SK-N-SH (cell line): ENCODE data around the gene SLC12A7. TPM values are rescaled to one million over a fixed set of nuclear protein-coding genes. Genes with fewer than 3 reads are reported as not detected.

ENCODE experiments used
- CTCF ChIA-PET: fragments of 300-600, 350-600 bp; formaldehyde crosslinking; extraction: SDS; loops from one replicate; lab custom pipeline; 2021; lab: Yijun Ruan, JAX
- POLR2A ChIA-PET: fragments of 350-600 bp; sonication (Branson Sonifier 250); formaldehyde crosslinking; extraction: SDS; loops from one replicate; lab custom pipeline; 2020; ENCODE audit warnings: antibody characterized with exemption, inconsistent platforms; lab: Yijun Ruan, JAX
- DNase-seq: peaks from one replicate; pipeline ENCODE4 v3.0.0; 2012
- H2AFZ ChIP-seq: fragments of 200-600 bp; sonication (generic); 2 replicates; pipeline ENCODE4 v1.8.1; 2016; ENCODE audit warnings: antibody characterized with exemption, mild to moderate bottlenecking, low read depth
- H3F3A ChIP-seq: fragments of 200-600 bp; sonication (generic); replicated peaks from 2 replicates; pipeline ENCODE3; 2016; ENCODE audit warnings: antibody characterized with exemption, mild to moderate bottlenecking; ENCODE audit not compliant: insufficient read depth
- H3K27ac ChIP-seq, 2 experiments: fragments of 200-500 bp in 1 of 2; fragments of 200-600 bp in 1 of 2; sonication (Bioruptor generic) in 1 of 2; sonication (generic), shearing (Covaris generic) in 1 of 2; 2 replicates each; pipeline versions ENCODE4 v1.5.1 to v1.6.1; 2014 to 2016; ENCODE audit warnings: low read depth in 2 of 2, inconsistent platforms in 1 of 2, low read length in 1 of 2, mild to moderate bottlenecking in 1 of 2, mixed read lengths in 1 of 2
- H3K27me3 ChIP-seq: fragments of 200-600 bp; sonication (generic), shearing (Covaris generic); 2 replicates; pipeline ENCODE4 v1.6.1; 2016; ENCODE audit warnings: mixed run types; ENCODE audit not compliant: insufficient read depth
- H3K36me3 ChIP-seq, 2 experiments: fragments of 200-500 bp in 1 of 2; fragments of 200-600 bp in 1 of 2; sonication (Bioruptor generic) in 1 of 2; sonication (generic) in 1 of 2; replicated peaks in 1 of 2; 2 replicates each; pipeline versions ENCODE3 to v1.5.1; 2014 to 2016; ENCODE audit warnings: low read length in 1 of 2, mild to moderate bottlenecking in 1 of 2; ENCODE audit not compliant: insufficient read depth in 2 of 2, control insufficient read depth in 1 of 2
- H3K4me1 ChIP-seq, 2 experiments: fragments of 200-500 bp in 1 of 2; fragments of 200-600 bp in 1 of 2; sonication (Bioruptor generic) in 1 of 2; sonication (generic), shearing (Covaris generic) in 1 of 2; 2 replicates each; pipeline versions ENCODE4 v1.5.1 to v1.6.1; 2014 to 2016; ENCODE audit warnings: low read depth in 1 of 2, low read length in 1 of 2, mixed run types in 1 of 2; ENCODE audit not compliant: insufficient read depth in 2 of 2, control insufficient read depth in 1 of 2
- H3K4me2 ChIP-seq: fragments of 200-600 bp; sonication (generic), shearing (Covaris generic); 2 replicates; pipeline ENCODE4 v1.6.1; 2017; ENCODE audit warnings: mixed run types
- H3K4me3 ChIP-seq, 2 experiments: fragments of 200-500 bp in 1 of 2; fragments of 200-600 bp in 1 of 2; sonication (Bioruptor generic) in 1 of 2; sonication (generic), shearing (Covaris generic) in 1 of 2; 2 replicates each; pipeline versions ENCODE4 v1.5.1 to v1.8.1; 2014 to 2016; ENCODE audit warnings: low read depth in 2 of 2, inconsistent platforms in 1 of 2, low read length in 1 of 2, mild to moderate bottlenecking in 1 of 2, mixed read lengths in 1 of 2, moderate library complexity in 1 of 2
- H3K79me2 ChIP-seq: fragments of 200-600 bp; sonication (generic); 2 replicates; pipeline ENCODE4 v1.8.1; 2017; ENCODE audit warnings: mild to moderate bottlenecking; ENCODE audit not compliant: insufficient read depth
- H3K9ac ChIP-seq: fragments of 200-600 bp; sonication (generic); 2 replicates; pipeline ENCODE4 v1.6.1; 2017; ENCODE audit warnings: mixed run types
- H3K9me2 ChIP-seq: fragments of 200-600 bp; sonication (generic); 2 replicates; pipeline ENCODE4 v1.6.1; 2017; ENCODE audit warnings: mixed run types
- H3K9me3 ChIP-seq: fragments of 200-600 bp; sonication (generic); 2 replicates; pipeline ENCODE4 v1.6.1; 2017; ENCODE audit warnings: mixed run types, mild to moderate bottlenecking, moderate library complexity
- H4K20me1 ChIP-seq: fragments of 200-600 bp; sonication (generic); 2 replicates; pipeline ENCODE4 v1.6.1; 2017; ENCODE audit warnings: mild to moderate bottlenecking, mixed run types; ENCODE audit not compliant: insufficient read depth
- CHD2 ChIP-seq: fragments of 150-350 bp; IDR thresholded peaks from 2 replicates; pipeline ENCODE4 v1.6.1; 2018; ENCODE audit warnings: low read length; ENCODE audit not compliant: partially characterized antibody
- EP300 ChIP-seq, 2 experiments: IDR thresholded peaks; 2 replicates each; pipeline versions ENCODE4 v1.4.0 to v1.6.1; 2012; ENCODE audit warnings: borderline replicate concordance in 1 of 2, low read depth in 1 of 2, low read length in 1 of 2
- EZH2phosphoT487 ChIP-seq: fragments of 200-600 bp; sonication (generic); IDR thresholded peaks from 2 replicates; pipeline ENCODE4 v1.6.1; 2017; ENCODE audit warnings: low read depth, mixed run types, mild to moderate bottlenecking, antibody characterized with exemption, moderate library complexity, borderline replicate concordance
- FOXM1 ChIP-seq: IDR thresholded peaks from 2 replicates; pipeline ENCODE4 v1.4.0; 2012; ENCODE audit warnings: low read depth, mild to moderate bottlenecking
- MEF2A ChIP-seq: IDR thresholded peaks from 2 replicates; pipeline ENCODE4 v1.4.0; 2012; ENCODE audit warnings: low read depth, borderline replicate concordance
- MXI1 ChIP-seq: IDR thresholded peaks from 2 replicates; pipeline ENCODE4 v1.6.1; 2012; ENCODE audit warnings: mild to moderate bottlenecking, low read depth, low read length, improper control_type of control experiment
- NFIC ChIP-seq: IDR thresholded peaks from 2 replicates; pipeline ENCODE4 v1.4.0; 2012; ENCODE audit warnings: borderline replicate concordance
- POLR2AphosphoS5 ChIP-seq: IDR thresholded peaks from 2 replicates; pipeline ENCODE4 v1.6.1; 2012; ENCODE audit warnings: low read depth, low read length
- RAD21 ChIP-seq: IDR thresholded peaks from 2 replicates; pipeline ENCODE4 v1.6.1; 2012; ENCODE audit warnings: mild to moderate bottlenecking, low read length
- RFX5 ChIP-seq: IDR thresholded peaks from 2 replicates; pipeline ENCODE4 v1.6.1; 2012; ENCODE audit warnings: mild to moderate bottlenecking, improper control_type of control experiment, low read length
- RXRA ChIP-seq: IDR thresholded peaks from 2 replicates; pipeline ENCODE4 v1.4.0; 2012; ENCODE audit warnings: low read depth, mild to moderate bottlenecking, borderline replicate concordance
- SIN3A ChIP-seq: IDR thresholded peaks from 2 replicates; pipeline ENCODE4 v1.6.1; 2012; ENCODE audit warnings: low read depth, mild to moderate bottlenecking, low read length, moderate library complexity, borderline replicate concordance
- SMC3 ChIP-seq: IDR thresholded peaks from 2 replicates; pipeline ENCODE4 v1.6.1; 2012; ENCODE audit warnings: low read depth, low read length, improper control_type of control experiment
- TEAD4 ChIP-seq: IDR thresholded peaks from 2 replicates; pipeline ENCODE4 v1.4.0; 2012; ENCODE audit warnings: mild to moderate bottlenecking, borderline replicate concordance; ENCODE audit not compliant: insufficient read depth
- WGBS: methylation state at CpG from one replicate; pipeline ENCODE4 v1.1.6; 2017; ENCODE audit warnings: low lambda C conversion rate; 5-methylcytosine and 5-hydroxymethylcytosine counted together
- polyA plus RNA-seq, 3 experiments: library from polyadenylated mRNA; depleted of rRNA; stranded (reverse); fragments of >200 nt; gene quantifications; 2 replicates each; pipeline ENCODE4 v1.2.3, GENCODE V29; 2012
- TF ChIP-seq, protein P1 (sequence below): IDR thresholded peaks from 2 replicates; pipeline ENCODE4 v1.4.0; 2012; ENCODE audit warnings: low read depth
- TF ChIP-seq, protein P2 (sequence below): IDR thresholded peaks from 2 replicates; pipeline ENCODE4 v1.6.1; 2012; ENCODE audit warnings: mild to moderate bottlenecking, low read depth, low read length, moderate library complexity

SLC12A7 gene
- polyA plus RNA-seq, 1 of the 3 experiments (the other 2 are of a cell fraction), result 2.6 TPM

DNA sequence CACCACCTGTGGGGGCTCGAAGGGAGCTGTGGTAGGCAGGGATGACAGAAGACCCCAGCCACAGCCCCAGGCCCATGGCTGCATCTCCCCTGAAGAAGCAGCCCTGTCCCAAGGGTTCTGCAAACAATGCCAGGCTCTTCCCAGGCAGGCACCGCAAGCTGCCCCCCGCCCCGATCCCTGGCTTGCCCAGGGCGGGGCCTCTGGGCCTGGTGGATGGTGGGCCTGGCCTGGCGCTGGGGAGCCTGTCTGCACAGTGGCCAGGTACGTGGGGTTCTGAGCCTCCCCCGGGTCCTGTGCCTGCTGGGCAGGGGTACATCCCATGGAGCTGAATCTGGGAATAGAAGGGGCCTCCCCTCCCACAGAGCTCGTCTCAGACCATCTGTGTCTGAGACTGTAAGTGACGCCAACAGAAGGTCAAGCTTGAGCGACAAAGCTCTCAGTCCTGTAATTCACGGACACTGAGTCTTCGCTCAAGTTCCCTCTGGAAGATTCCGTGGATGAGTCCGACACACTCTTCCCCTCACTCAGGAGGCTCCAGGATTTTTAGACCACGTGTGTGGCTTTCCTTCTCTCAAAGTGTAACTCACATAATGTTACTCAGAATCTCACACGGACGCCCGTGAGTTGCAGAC is 4.4 kb upstream of the SLC12A7 start:
- no peaks in the 10 kb centered on the region for H3K9me2 ChIP-seq
- no peak for DNase-seq
- H3F3A ChIP-seq, result no peaks in the 10 kb centered on the region
- peaks cover 0 to 19% of the 10 kb centered on the region in 2 experiments; a peak in 2 of 4 replicates for H3K4me1 ChIP-seq
- H3K36me3 ChIP-seq, result no peaks in the 10 kb centered on the region
- POLR2A ChIA-PET, result no interaction called here
- H3K9ac ChIP-seq, result no peak overlapping the region
- H3K9me3 ChIP-seq, result no peaks in the 10 kb centered on the region
- no peaks in the 10 kb centered on the region for H3K79me2 ChIP-seq
- no peak overlapping the region for H2AFZ ChIP-seq
- CTCF ChIA-PET, result interaction anchor here (0.7 to 2.1 kb wide), 2 partner anchors 24 to 57 kb away, joined by 3 to 6 read pairs; no protein-coding TSS in a partner anchor
- no peak overlapping the region for H3K4me3 ChIP-seq
- no peak overlapping the region for H3K27ac ChIP-seq
- H3K27me3 ChIP-seq, result no peaks in the 10 kb centered on the region
- 73% methylated on average over 9 of the region's 19 CpGs for WGBS
- TF ChIP-seq MXI1 (no peak), RAD21 (no peak), POLR2AphosphoS5 (no peak), TEAD4 (no peak), EZH2phosphoT487 (no peak), CHD2 (no peak), EP300 (IDR thresholded peaks at IDR 0.05; ENCODE audit: borderline replicate concordance in 1 of 2, low read depth in 1 of 2, low read length in 1 of 2) (no peak), FOXM1 (no peak), RXRA (no peak), MEF2A (no peak), RFX5 (no peak), NFIC (no peak), SIN3A (no peak), SMC3 (no peak)
- TF ChIP-seq, protein P1, sequence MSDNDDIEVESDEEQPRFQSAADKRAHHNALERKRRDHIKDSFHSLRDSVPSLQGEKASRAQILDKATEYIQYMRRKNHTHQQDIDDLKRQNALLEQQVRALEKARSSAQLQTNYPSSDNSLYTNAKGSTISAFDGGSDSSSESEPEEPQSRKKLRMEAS, result no peak
- TF ChIP-seq, protein P2, sequence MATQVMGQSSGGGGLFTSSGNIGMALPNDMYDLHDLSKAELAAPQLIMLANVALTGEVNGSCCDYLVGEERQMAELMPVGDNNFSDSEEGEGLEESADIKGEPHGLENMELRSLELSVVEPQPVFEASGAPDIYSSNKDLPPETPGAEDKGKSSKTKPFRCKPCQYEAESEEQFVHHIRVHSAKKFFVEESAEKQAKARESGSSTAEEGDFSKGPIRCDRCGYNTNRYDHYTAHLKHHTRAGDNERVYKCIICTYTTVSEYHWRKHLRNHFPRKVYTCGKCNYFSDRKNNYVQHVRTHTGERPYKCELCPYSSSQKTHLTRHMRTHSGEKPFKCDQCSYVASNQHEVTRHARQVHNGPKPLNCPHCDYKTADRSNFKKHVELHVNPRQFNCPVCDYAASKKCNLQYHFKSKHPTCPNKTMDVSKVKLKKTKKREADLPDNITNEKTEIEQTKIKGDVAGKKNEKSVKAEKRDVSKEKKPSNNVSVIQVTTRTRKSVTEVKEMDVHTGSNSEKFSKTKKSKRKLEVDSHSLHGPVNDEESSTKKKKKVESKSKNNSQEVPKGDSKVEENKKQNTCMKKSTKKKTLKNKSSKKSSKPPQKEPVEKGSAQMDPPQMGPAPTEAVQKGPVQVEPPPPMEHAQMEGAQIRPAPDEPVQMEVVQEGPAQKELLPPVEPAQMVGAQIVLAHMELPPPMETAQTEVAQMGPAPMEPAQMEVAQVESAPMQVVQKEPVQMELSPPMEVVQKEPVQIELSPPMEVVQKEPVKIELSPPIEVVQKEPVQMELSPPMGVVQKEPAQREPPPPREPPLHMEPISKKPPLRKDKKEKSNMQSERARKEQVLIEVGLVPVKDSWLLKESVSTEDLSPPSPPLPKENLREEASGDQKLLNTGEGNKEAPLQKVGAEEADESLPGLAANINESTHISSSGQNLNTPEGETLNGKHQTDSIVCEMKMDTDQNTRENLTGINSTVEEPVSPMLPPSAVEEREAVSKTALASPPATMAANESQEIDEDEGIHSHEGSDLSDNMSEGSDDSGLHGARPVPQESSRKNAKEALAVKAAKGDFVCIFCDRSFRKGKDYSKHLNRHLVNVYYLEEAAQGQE, result no peak
- H3K4me2 ChIP-seq, result no peak overlapping the region
- H4K20me1 ChIP-seq, result no peaks in the 10 kb centered on the region
